Urinary bladder (tissue), 4 donors: ENCODE measurements around the gene SIAH3. TPM values are rescaled to one million over a fixed set of nuclear protein-coding genes. Genes with fewer than 3 reads are reported as not detected.
"Not testable (repeated sequence)": the region's sequence is repeated elsewhere in the genome, so short reads cannot be mapped to it uniquely, and the experiment has no call there.

Experiments used
- DNase-seq: peaks from one replicate; pipeline ENCODE4 v3.0.0-alpha.2; 2015; ENCODE audit errors: extremely low spot score
- H3K27ac ChIP-seq: one replicate; pipeline ENCODE4 v1.5.1; 2013; ENCODE audit warnings: low read depth, mild to moderate bottlenecking, moderate library complexity
- H3K36me3 ChIP-seq: one replicate; pipeline ENCODE4 v1.6.1; 2013; ENCODE audit warnings: mild to moderate bottlenecking, moderate library complexity; ENCODE audit not compliant: insufficient read depth
- H3K4me1 ChIP-seq: one replicate; pipeline ENCODE4 v1.6.1; 2013; ENCODE audit warnings: mild to moderate bottlenecking, moderate library complexity; ENCODE audit not compliant: insufficient read depth
- H3K4me3 ChIP-seq: one replicate; pipeline ENCODE4 v1.5.1; 2013; ENCODE audit warnings: low read depth, low read length
- WGBS: extraction: QIAGEN DNeasy Blood & Tissue Kit; methylation state at CpG from one replicate; pipeline ENCODE4 v1.1.7; 2013; 5-methylcytosine and 5-hydroxymethylcytosine counted together
- polyA plus RNA-seq: library from polyadenylated mRNA; stranded (reverse); fragments of 200-250 nt; gene quantifications from one replicate; pipeline ENCODE4 v1.2.3, GENCODE V29; 2013
- total RNA-seq: library from RNA; depleted of rRNA; stranded (reverse); fragments of >200 nt; gene quantifications from one replicate; pipeline ENCODE4 v1.2.3, GENCODE V29; 2014
- donor health status: healthy with polysubstance abuse.
- donor health status: healthy.

The SIAH3 gene
- total and polyA plus RNA-seq, 2 donors = 0.16 TPM; not detected in 1

- Histone ChIP-seq H3K4me3 (no peak overlapping the region), H3K27ac (no peak overlapping the region), H3K36me3 (no peaks in the 10 kb centered on the region), H3K4me1 (no peaks in the 10 kb centered on the region)
- no peak for DNase-seq
- WGBS = 66% methylated on average over 3 of the region's 3 CpGs
Observed at GRCh38 chr13:45775401-45775963, 76.1 kb downstream of the SIAH3 start.

- H3K36me3 ChIP-seq = no peaks in the 10 kb centered on the region
- no peak overlapping the region for H3K27ac ChIP-seq
- WGBS = 93% methylated on average over 3 of the region's 3 CpGs
- H3K4me3 ChIP-seq = no peak overlapping the region
- DNase-seq = no peak
- no peaks in the 10 kb centered on the region for H3K4me1 ChIP-seq
Observed at GRCh38 chr13:45773944-45774343, 77.6 kb downstream of the SIAH3 start.

GRCh38 chr13:45773236-45773635 is 78.3 kb downstream of the SIAH3 start:
- H3K4me1 ChIP-seq = no peaks in the 10 kb centered on the region
- no peak overlapping the region for H3K27ac ChIP-seq
- WGBS = 38% methylated on average over 2 of the region's 2 CpGs
- H3K36me3 ChIP-seq = no peaks in the 10 kb centered on the region
- no peak overlapping the region for H3K4me3 ChIP-seq
- DNase-seq = no peak

- no peaks in the 10 kb centered on the region for H3K36me3 ChIP-seq
- H3K27ac ChIP-seq = no peak overlapping the region
- no peaks in the 10 kb centered on the region for H3K4me1 ChIP-seq
- no peak for DNase-seq
- no peak overlapping the region for H3K4me3 ChIP-seq
- WGBS = 97% methylated on average over 2 of the region's 2 CpGs
Observed at GRCh38 chr13:45770886-45771285, 80.7 kb downstream of the SIAH3 start.

- no peaks in the 10 kb centered on the region for H3K4me1 ChIP-seq
Observed at GRCh38 chr13:45768656-45769479, 82.7 kb downstream of the SIAH3 start.

GRCh38 chr13:45765464-45765863 is 86.1 kb downstream of the SIAH3 start:
- no peak overlapping the region for H3K27ac ChIP-seq
- H3K4me1 ChIP-seq = no peaks in the 10 kb centered on the region
- no peak overlapping the region for H3K4me3 ChIP-seq
- no peaks in the 10 kb centered on the region for H3K36me3 ChIP-seq
- no peak for DNase-seq
- WGBS = 61% methylated on average over 4 of the region's 4 CpGs

More at GRCh38 chr13:45768656-45769479, 82.7 kb downstream of the SIAH3 start:
- Histone ChIP-seq H3K4me3 (no peak overlapping the region), H3K36me3 (no peaks in the 10 kb centered on the region), H3K27ac (no peak overlapping the region)
- 54% methylated on average over 4 of the region's 4 CpGs for WGBS
- no peak for DNase-seq

- WGBS = 85% methylated on average over 4 of the region's 4 CpGs
- no peaks in the 10 kb centered on the region for H3K36me3 ChIP-seq
Observed at GRCh38 chr13:45763419-45763818, 88.1 kb downstream of the SIAH3 start.

GRCh38 chr13:45757589-45757988 is 94.0 kb downstream of the SIAH3 start:
- not testable (repeated sequence) for H3K27ac ChIP-seq, H3K36me3 ChIP-seq, H3K4me1 ChIP-seq, DNase-seq, H3K4me3 ChIP-seq
- WGBS = 67% methylated on average over 3 of the region's 3 CpGs

More at GRCh38 chr13:45763419-45763818, 88.1 kb downstream of the SIAH3 start:
- Histone ChIP-seq H3K4me1 (no peaks in the 10 kb centered on the region), H3K27ac (no peak overlapping the region), H3K4me3 (no peak overlapping the region)
- no peak for DNase-seq

GRCh38 chr13:45756498-45756897 is 95.1 kb downstream of the SIAH3 start:
- not testable (repeated sequence) for H3K27ac ChIP-seq, H3K4me3 ChIP-seq, DNase-seq, H3K4me1 ChIP-seq, H3K36me3 ChIP-seq
- WGBS = 95% methylated on average over 1 of the region's 1 CpG

GRCh38 chr13:45752510-45752909 is 99.0 kb downstream of the SIAH3 start:
- Histone ChIP-seq H3K4me1 (no peaks in the 10 kb centered on the region), H3K27ac (no peak overlapping the region), H3K36me3 (no peaks in the 10 kb centered on the region), H3K4me3 (no peak overlapping the region)
- whole genome bisulfite sequencing = 53% methylated on average over 1 of the region's 1 CpG
- DNase-seq = no peak

GRCh38 chr13:45751885-45752284 is 99.7 kb downstream of the SIAH3 start:
- no peaks in the 10 kb centered on the region for H3K4me1 ChIP-seq
- DNase-seq = no peak

GRCh38 chr13:45750566-45750965 is 101.0 kb downstream of the SIAH3 start:
- Histone ChIP-seq H3K4me3 (no peak overlapping the region), H3K27ac (no peak overlapping the region), H3K36me3 (no peaks in the 10 kb centered on the region), H3K4me1 (no peaks in the 10 kb centered on the region)
- 71% methylated on average over 3 of the region's 3 CpGs for WGBS
- DNase-seq = no peak

More at GRCh38 chr13:45751885-45752284, 99.7 kb downstream of the SIAH3 start:
- Histone ChIP-seq H3K36me3 (no peaks in the 10 kb centered on the region), H3K4me3 (no peak overlapping the region), H3K27ac (no peak overlapping the region)

- H3K4me1 ChIP-seq = no peaks in the 10 kb centered on the region
- H3K36me3 ChIP-seq = no peaks in the 10 kb centered on the region
- WGBS = 25% methylated on average over 13 of the region's 13 CpGs
- no peak overlapping the region for H3K4me3 ChIP-seq
- DNase-seq = no peak
- no peak overlapping the region for H3K27ac ChIP-seq
Observed at GRCh38 chr13:45748941-45749759, 102.4 kb downstream of the SIAH3 start.

- no peak overlapping the region for H3K27ac ChIP-seq
- H3K36me3 ChIP-seq = no peaks in the 10 kb centered on the region
- 68% methylated on average over 2 of the region's 2 CpGs for WGBS
- H3K4me3 ChIP-seq = no peak overlapping the region
- H3K4me1 ChIP-seq = no peaks in the 10 kb centered on the region
- DNase-seq = no peak
Observed at GRCh38 chr13:45747071-45747470, 104.5 kb downstream of the SIAH3 start.
